Brain microvascular endothelial cell (primary cell): ENCODE data around the gene PPM1M.

Experiments
- DNase-seq: peaks from one replicate; pipeline ENCODE4 v3.0.0-alpha.2; 2020
- H3K27ac ChIP-seq: fragments of 250-450 bp; sonication (Bioruptor Pico); 2 replicates; pipeline ENCODE4 v1.5.1; 2020; ENCODE audit warnings: mild to moderate bottlenecking, moderate library complexity
- H3K27me3 ChIP-seq: fragments of 250-450 bp; sonication (Bioruptor Pico); replicated peaks from 2 replicates; pipeline ENCODE4 v1.5.1; 2020; ENCODE audit warnings: mild to moderate bottlenecking
- H3K36me3 ChIP-seq: fragments of 250-450 bp; sonication (Bioruptor Pico); replicated peaks from 2 replicates; pipeline ENCODE4 v1.5.1; 2020; ENCODE audit warnings: mild to moderate bottlenecking
- H3K4me3 ChIP-seq: 2 replicates; pipeline ENCODE4 v1.5.1; 2011; ENCODE audit warnings: low read depth, mild to moderate bottlenecking, control low read depth, low read length, moderate library complexity
- CTCF ChIP-seq: IDR thresholded peaks from 2 replicates; pipeline ENCODE4 v1.5.1; 2011; ENCODE audit warnings: low read depth, mild to moderate bottlenecking, moderate library complexity, low read length, control low read depth, inconsistent platforms; ENCODE audit errors: missing control alignments
- in situ Hi-C: cut with HindIII; loops from 2 replicates; pipeline ENCODE4 v1.10.0; 2017; ENCODE audit warnings: low sequenced_read_pairs, low pct_ligation_motif_present

PPM1M gene

GRCh38 chr3:52198643-52199608 lies 46.6 kb upstream of the PPM1M start:
- Histone ChIP-seq H3K27ac (no peak overlapping the region), H3K27me3 (no peaks in the 10 kb centered on the region), H3K36me3 (peaks cover 25% of the 10 kb centered on the region), H3K4me3 (peak overlapping the region; percentile 84)
- TF ChIP-seq CTCF, result no peak
- in situ Hi-C loops, result no loop called here
- DNase-seq, result no peak

DNA sequence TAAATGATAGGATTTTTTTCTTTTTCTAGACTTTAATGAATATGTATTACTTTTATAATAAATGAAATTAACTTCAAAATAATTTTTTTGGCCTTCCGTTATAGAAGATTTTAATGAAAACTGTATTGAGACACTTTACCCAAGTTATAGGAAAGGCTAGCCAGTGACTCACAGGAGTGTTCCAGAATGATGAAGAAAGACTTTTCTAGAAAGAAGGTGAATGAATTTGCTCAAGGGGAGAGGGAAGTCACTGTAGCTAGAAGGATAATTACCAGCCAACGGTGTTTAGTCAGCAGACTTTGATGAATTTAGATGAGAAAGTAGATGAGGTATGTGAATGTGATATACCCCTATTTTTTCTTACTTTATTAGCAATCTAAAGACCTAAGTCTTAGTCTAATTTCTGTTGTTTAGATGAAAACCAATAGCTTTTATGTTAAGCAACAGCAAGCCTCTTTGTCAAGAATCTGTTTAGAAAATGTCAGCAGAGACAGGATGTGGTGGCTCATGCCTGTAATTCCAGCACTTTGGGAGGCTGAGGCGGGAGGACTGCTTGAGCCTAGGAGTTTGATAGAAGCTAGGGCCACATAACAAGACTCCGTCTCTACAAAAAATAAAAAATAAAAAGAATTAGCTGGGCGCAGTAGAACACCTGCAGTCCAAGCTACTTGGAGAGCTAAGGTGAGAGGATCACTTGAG lies 44.4 kb upstream of the PPM1M start:
- H3K36me3 ChIP-seq, result peaks cover 46% of the 10 kb centered on the region
- in situ Hi-C loops, result no loop called here

DNA sequence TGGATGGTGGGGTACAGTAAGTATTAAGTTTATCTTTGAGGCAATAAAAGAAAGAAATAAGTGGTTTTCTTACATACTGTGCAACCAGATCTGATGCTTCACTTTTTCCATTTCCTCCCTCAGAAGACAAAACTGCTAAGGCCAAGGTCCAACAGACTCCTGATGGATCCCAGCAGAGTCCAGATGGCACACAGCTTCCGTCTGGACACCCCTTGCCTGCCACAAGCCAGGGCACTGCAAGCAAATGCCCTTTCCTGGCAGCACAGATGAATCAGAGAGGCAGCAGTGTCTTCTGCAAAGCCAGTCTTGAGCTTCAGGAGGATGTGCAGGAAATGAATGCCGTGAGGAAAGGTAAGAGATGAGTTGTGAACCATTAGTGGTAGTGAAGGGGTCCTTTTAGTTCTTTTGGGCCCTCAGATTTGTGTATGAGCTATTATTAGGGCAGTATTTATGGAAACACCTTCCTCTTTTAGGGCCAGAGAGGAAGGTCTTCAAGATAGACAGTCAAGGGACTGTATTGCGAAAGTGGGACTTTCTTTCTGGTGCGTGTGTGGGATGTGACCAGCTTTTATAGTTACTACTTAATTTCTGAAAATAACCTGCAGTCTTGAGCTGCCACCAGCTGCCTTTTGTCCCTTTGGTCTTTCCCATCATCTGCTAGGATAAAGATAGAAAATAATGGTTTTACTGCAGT lies 43.0 kb upstream of the PPM1M start:
- DNase-seq, result no peak
- in situ Hi-C loops, result no loop called here
- peaks cover 56% of the 10 kb centered on the region for H3K36me3 ChIP-seq
- no peak overlapping the region for H3K27ac ChIP-seq
- H3K27me3 ChIP-seq, result no peaks in the 10 kb centered on the region
- no peak overlapping the region for H3K4me3 ChIP-seq
- no peak for TF ChIP-seq CTCF

More for the DNA sequence above, 44.4 kb upstream of the PPM1M start:
- no peak for DNase-seq
- no peak for TF ChIP-seq CTCF
- Histone ChIP-seq H3K4me3 (no peak overlapping the region), H3K27me3 (no peaks in the 10 kb centered on the region), H3K27ac (no peak overlapping the region)

- no peaks in the 10 kb centered on the region for H3K27me3 ChIP-seq
- H3K4me3 ChIP-seq, result no peak overlapping the region
- no peak for DNase-seq
- in situ Hi-C loops, result no loop called here
- peaks cover 68% of the 10 kb centered on the region for H3K36me3 ChIP-seq
- H3K27ac ChIP-seq, result no peak overlapping the region
- no peak for TF ChIP-seq CTCF
These were observed 41.9 kb upstream of the PPM1M start for GRCh38 chr3:52203701-52204100.

GRCh38 chr3:52204337-52205073 lies 41.1 kb upstream of the PPM1M start:
- peaks cover 72% of the 10 kb centered on the region for H3K36me3 ChIP-seq
- no peak overlapping the region for H3K27ac ChIP-seq
- no peak overlapping the region for H3K4me3 ChIP-seq
- no peak for DNase-seq
- H3K27me3 ChIP-seq, result no peaks in the 10 kb centered on the region
- in situ Hi-C loops, result no loop called here
- TF ChIP-seq CTCF, result no peak
